A673 (cell line): ENCODE data around the gene DSCAML1.

Experiments
- CTCF ChIP-seq: fragments of 300-800, 200-600 bp; sonication (generic); conservative IDR thresholded peaks from 2 replicates; pipeline ENCODE4 v1.5.1; 2017; ENCODE audit warnings: low read depth, mild to moderate bottlenecking, antibody characterized with exemption, low read length, moderate library complexity, mixed read lengths
- EZH2 ChIP-seq: fragments of 200-600 bp; sonication (generic); IDR thresholded peaks from 2 replicates; pipeline ENCODE4 v1.6.1; 2017; ENCODE audit warnings: borderline replicate concordance, low read depth, mild to moderate bottlenecking, mixed read lengths, antibody characterized with exemption, low read length; ENCODE audit not compliant: poor library complexity, severe bottlenecking

- TF ChIP-seq CTCF = no peak
- no peak for TF ChIP-seq EZH2
These were observed 154.2 kb downstream of the DSCAML1 start for GRCh38 chr11:117642835-117643234.
